ENCODE data around the gene PSMD3. TPM values are rescaled to one million over a fixed set of nuclear protein-coding genes. Genes with fewer than 3 reads are reported as not detected.

Gene PSMD3
- total RNA-seq, 2 experiments from 2014 or later = 106 to 138 TPM

- CTCF ChIA-PET = interaction anchor here (1.4 to 1.6 kb wide), 2 partner anchors 10 to 53 kb away, joined by 3 to 9 read pairs; no protein-coding TSS in a partner anchor
- H3K36me3 Mint-ChIP-seq = peaks cover 17% of the 10 kb centered on the region
- ATAC-seq (no peak), DNase-seq (no peak)
- H3K4me1 Mint-ChIP-seq = peaks cover 23% of the 10 kb centered on the region
- H3K4me3 Mint-ChIP-seq = no peak overlapping the region
- no peaks in the 10 kb centered on the region for H3K27me3 Mint-ChIP-seq
- H3K9me3 Mint-ChIP-seq (ENCODE audit: low read depth) = no peaks in the 10 kb centered on the region
- no peak overlapping the region for H3K27ac Mint-ChIP-seq
Observed at GRCh38 chr17:40022961-40023541, 42.4 kb downstream of the PSMD3 start.

- peaks cover 19% of the 10 kb centered on the region for H3K36me3 Mint-ChIP-seq
- H3K9me3 Mint-ChIP-seq (ENCODE audit: low read depth) = no peaks in the 10 kb centered on the region
- DNase-seq (no peak), ATAC-seq (no peak)
- no peak overlapping the region for H3K4me3 Mint-ChIP-seq
- no peak overlapping the region for H3K27ac Mint-ChIP-seq
- no peaks in the 10 kb centered on the region for H3K27me3 Mint-ChIP-seq
- CTCF ChIA-PET = interaction anchor here (0.7 to 2.9 kb wide), 3 partner anchors 10 to 62 kb away, joined by 3 to 11 read pairs (median 5); no protein-coding TSS in a partner anchor
- peaks cover 23% of the 10 kb centered on the region for H3K4me1 Mint-ChIP-seq
Observed at GRCh38 chr17:40023590-40024292, 43.1 kb downstream of the PSMD3 start.

- H3K27ac Mint-ChIP-seq = peak overlapping the region; percentile 6
- ATAC-seq (no peak), DNase-seq (no peak)
- CTCF ChIA-PET = interaction anchor here (1.4 to 6.1 kb wide), 5 partner anchors 10 to 477 kb away, joined by 3 to 97 read pairs (median 11); partner anchors contain the start of gene CSF3
- H3K4me1 Mint-ChIP-seq = peaks cover 23% of the 10 kb centered on the region
- no peak overlapping the region for H3K4me3 Mint-ChIP-seq
- no peaks in the 10 kb centered on the region for H3K9me3 Mint-ChIP-seq (ENCODE audit: low read depth)
- H3K36me3 Mint-ChIP-seq = peaks cover 21% of the 10 kb centered on the region
- no peaks in the 10 kb centered on the region for H3K27me3 Mint-ChIP-seq
Observed at GRCh38 chr17:40024901-40025300, 44.3 kb downstream of the PSMD3 start.

GRCh38 chr17:40025559-40025958 lies 45.0 kb downstream of the PSMD3 start:
- CTCF ChIA-PET = interaction anchor here (0.9 to 6.1 kb wide), 14 partner anchors 10 to 477 kb away, joined by 3 to 97 read pairs (median 9); partner anchors contain the start of genes CSF3, MED24 and PSMD3
- Mint-ChIP-seq H3K27me3 (no peaks in the 10 kb centered on the region), H3K27ac (peak overlapping the region; percentile 35), H3K4me1 (peaks cover 23% of the 10 kb centered on the region), H3K4me3 (no peak overlapping the region), H3K36me3 (peaks cover 21% of the 10 kb centered on the region), H3K9me3 (ENCODE audit: low read depth) (no peaks in the 10 kb centered on the region)
- no peak for DNase-seq
- ATAC-seq = no peak

- no peak overlapping the region for H3K4me3 Mint-ChIP-seq
- H3K27ac Mint-ChIP-seq = peak overlapping the region; percentile 35
- H3K4me1 Mint-ChIP-seq = peaks cover 23% of the 10 kb centered on the region
- no peaks in the 10 kb centered on the region for H3K27me3 Mint-ChIP-seq
- H3K9me3 Mint-ChIP-seq (ENCODE audit: low read depth) = no peaks in the 10 kb centered on the region
- CTCF ChIA-PET = interaction anchor here (0.6 to 6.1 kb wide), 30 partner anchors 10 to 528 kb away, joined by 3 to 97 read pairs (median 4); partner anchors contain the start of genes CSF3, MED24 and PSMD3
- ATAC-seq (peak; percentile 29), DNase-seq (peak; percentile 68)
- H3K36me3 Mint-ChIP-seq = peaks cover 22% of the 10 kb centered on the region
Observed at GRCh38 chr17:40025991-40026815, 45.6 kb downstream of the PSMD3 start.

GRCh38 chr17:40026816-40027613 lies 46.4 kb downstream of the PSMD3 start:
- H3K36me3 Mint-ChIP-seq = peaks cover 22% of the 10 kb centered on the region
- H3K27me3 Mint-ChIP-seq = no peaks in the 10 kb centered on the region
- no peak overlapping the region for H3K4me3 Mint-ChIP-seq
- ATAC-seq (peak; percentile 95), DNase-seq (peak; percentile 85)
- H3K9me3 Mint-ChIP-seq (ENCODE audit: low read depth) = no peaks in the 10 kb centered on the region
- CTCF ChIA-PET = interaction anchor here (0.6 to 6.1 kb wide), 43 partner anchors 9 to 529 kb away, joined by 3 to 97 read pairs (median 4); partner anchors contain the start of genes CASC3, CSF3, MED24 and PSMD3
- H3K27ac Mint-ChIP-seq = no peak overlapping the region
- peaks cover 23% of the 10 kb centered on the region for H3K4me1 Mint-ChIP-seq

GRCh38 chr17:40027614-40028012 lies 47.0 kb downstream of the PSMD3 start:
- no peak for DNase-seq
- CTCF ChIA-PET = interaction anchor here (0.7 to 6.1 kb wide), 28 partner anchors 9 to 447 kb away, joined by 3 to 97 read pairs (median 4); partner anchors contain the start of genes CASC3, CSF3 and MED24
- H3K27me3 Mint-ChIP-seq = no peaks in the 10 kb centered on the region
- peaks cover 23% of the 10 kb centered on the region for H3K4me1 Mint-ChIP-seq
- H3K36me3 Mint-ChIP-seq = peaks cover 23% of the 10 kb centered on the region
- H3K9me3 Mint-ChIP-seq (ENCODE audit: low read depth) = no peaks in the 10 kb centered on the region
- ATAC-seq = no peak
- no peak overlapping the region for H3K27ac Mint-ChIP-seq
- no peak overlapping the region for H3K4me3 Mint-ChIP-seq

- H3K36me3 Mint-ChIP-seq = peaks cover 24% of the 10 kb centered on the region
- H3K4me3 Mint-ChIP-seq = no peak overlapping the region
- ATAC-seq (no peak), DNase-seq (no peak)
- no peaks in the 10 kb centered on the region for H3K9me3 Mint-ChIP-seq (ENCODE audit: low read depth)
- no peaks in the 10 kb centered on the region for H3K27me3 Mint-ChIP-seq
- peaks cover 23% of the 10 kb centered on the region for H3K4me1 Mint-ChIP-seq
- CTCF ChIA-PET = interaction anchor here (1.0 to 6.1 kb wide), 8 partner anchors 8 to 406 kb away, joined by 3 to 97 read pairs (median 10); partner anchors contain the start of genes CSF3 and MED24
- H3K27ac Mint-ChIP-seq = no peak overlapping the region
Observed at GRCh38 chr17:40028595-40028994, 48.0 kb downstream of the PSMD3 start.

GRCh38 chr17:40031706-40032105 lies 51.1 kb downstream of the PSMD3 start:
- H3K27ac Mint-ChIP-seq = no peak overlapping the region

GRCh38 chr17:40032322-40033320 lies 52.0 kb downstream of the PSMD3 start:
- no peaks in the 10 kb centered on the region for H3K9me3 Mint-ChIP-seq (ENCODE audit: low read depth)
- no peak overlapping the region for H3K27ac Mint-ChIP-seq
- H3K36me3 Mint-ChIP-seq = peaks cover 12% of the 10 kb centered on the region
- H3K27me3 Mint-ChIP-seq = no peaks in the 10 kb centered on the region
- ATAC-seq (no peak), DNase-seq (no peak)
- no peaks in the 10 kb centered on the region for H3K4me1 Mint-ChIP-seq
- H3K4me3 Mint-ChIP-seq = no peak overlapping the region
- CTCF ChIA-PET = interaction anchor here (0.7 kb wide), 1 partner anchor 18 kb away, joined by 3 read pairs; no protein-coding TSS in a partner anchor

More at GRCh38 chr17:40031706-40032105, 51.1 kb downstream of the PSMD3 start:
- no peak for ATAC-seq
- DNase-seq = no peak
- peaks cover 12% of the 10 kb centered on the region for H3K36me3 Mint-ChIP-seq
- CTCF ChIA-PET = interaction anchor here (2.6 kb wide), 1 partner anchor 44 kb away, joined by 6 read pairs; no protein-coding TSS in a partner anchor
- no peaks in the 10 kb centered on the region for H3K9me3 Mint-ChIP-seq (ENCODE audit: low read depth)
- H3K4me3 Mint-ChIP-seq = no peak overlapping the region
- H3K27me3 Mint-ChIP-seq = no peaks in the 10 kb centered on the region
- peaks cover 4% of the 10 kb centered on the region for H3K4me1 Mint-ChIP-seq

- no peak overlapping the region for H3K27ac Mint-ChIP-seq
- CTCF ChIA-PET = no interaction called here
Observed at GRCh38 chr17:40033339-40033738, 52.7 kb downstream of the PSMD3 start.

More at GRCh38 chr17:40033339-40033738, 52.7 kb downstream of the PSMD3 start:
- DNase-seq (no peak), ATAC-seq (no peak)
- H3K36me3 Mint-ChIP-seq = peaks cover 12% of the 10 kb centered on the region
- H3K27me3 Mint-ChIP-seq = no peaks in the 10 kb centered on the region
- H3K9me3 Mint-ChIP-seq (ENCODE audit: low read depth) = no peaks in the 10 kb centered on the region
- H3K4me3 Mint-ChIP-seq = no peak overlapping the region
- H3K4me1 Mint-ChIP-seq = no peaks in the 10 kb centered on the region
